H9 (cell line): ENCODE measurements around the gene SLC25A27. TPM values are rescaled to one million over a fixed set of nuclear protein-coding genes. Genes with fewer than 3 reads are reported as not detected.

ENCODE experiments used
- DNase-seq: peaks from one replicate; pipeline ENCODE4 v3.0.0-alpha.2; 2017
- H2AFZ ChIP-seq: one replicate; pipeline ENCODE4 v1.6.1; 2013; ENCODE audit warnings: mild to moderate bottlenecking, low read length, control low read depth, moderate library complexity
- H2AK5ac ChIP-seq: 2 replicates; pipeline ENCODE4 v1.6.1; 2013; ENCODE audit warnings: low read length, control low read depth, mixed read lengths; ENCODE audit not compliant: insufficient read length
- H2BK120ac ChIP-seq: one replicate; pipeline ENCODE4 v1.6.1; 2013; ENCODE audit warnings: low read depth, mild to moderate bottlenecking, low read length, control low read depth, inconsistent platforms; ENCODE audit not compliant: poor library complexity, severe bottlenecking
- H2BK12ac ChIP-seq: 2 replicates; pipeline ENCODE4 v1.6.1; 2013; ENCODE audit warnings: low read length, control low read depth, mixed read lengths, low read depth; ENCODE audit not compliant: insufficient read length
- H2BK15ac ChIP-seq: 2 replicates; pipeline ENCODE4 v1.6.1; 2013; ENCODE audit warnings: low read depth, low read length, control low read depth
- H2BK20ac ChIP-seq: one replicate; pipeline ENCODE4 v1.6.1; 2013; ENCODE audit warnings: low read depth, mild to moderate bottlenecking, low read length, control low read depth, inconsistent platforms; ENCODE audit not compliant: poor library complexity, severe bottlenecking
- H2BK5ac ChIP-seq: 2 replicates; pipeline ENCODE4 v1.6.1; 2013; ENCODE audit warnings: low read length, control low read depth, mixed read lengths; ENCODE audit not compliant: insufficient read length
- H3K14ac ChIP-seq: 2 replicates; pipeline ENCODE4 v1.6.1; 2013; ENCODE audit warnings: low read length, control low read depth; ENCODE audit not compliant: insufficient read depth
- H3K18ac ChIP-seq: 2 replicates; pipeline ENCODE4 v1.6.1; 2013; ENCODE audit warnings: low read depth, mild to moderate bottlenecking, mixed read lengths, low read length, control low read depth; ENCODE audit not compliant: insufficient read length
- H3K23ac ChIP-seq: 2 replicates; pipeline ENCODE4 v1.6.1; 2013; ENCODE audit warnings: low read length, control low read depth, mixed read lengths, low read depth; ENCODE audit not compliant: insufficient read length
- H3K23me2 ChIP-seq: 2 replicates; pipeline ENCODE4 v1.6.1; 2013; ENCODE audit warnings: low read depth, mild to moderate bottlenecking, mixed read lengths, low read length, control low read depth; ENCODE audit not compliant: insufficient read length, poor library complexity, severe bottlenecking
- H3K27ac ChIP-seq: 2 replicates; pipeline ENCODE4 v1.5.1; 2013; ENCODE audit warnings: low read length, control low read depth, mixed read lengths, low read depth; ENCODE audit not compliant: insufficient read length
- H3K27me3 ChIP-seq: 2 replicates; pipeline ENCODE4 v1.6.1; 2013; ENCODE audit warnings: low read length, control low read depth, inconsistent platforms; ENCODE audit not compliant: insufficient read depth
- H3K4ac ChIP-seq: 2 replicates; pipeline ENCODE4 v1.6.1; 2013; ENCODE audit warnings: low read depth, mild to moderate bottlenecking, control low read depth, inconsistent platforms, low read length, moderate library complexity
- H3K4me1 ChIP-seq: 2 replicates; pipeline ENCODE4 v1.6.1; 2013; ENCODE audit warnings: low read length, control low read depth, inconsistent platforms; ENCODE audit not compliant: insufficient read depth
- H3K4me2 ChIP-seq: 2 replicates; pipeline ENCODE4 v1.6.1; 2013; ENCODE audit warnings: low read length, control low read depth, mixed read lengths; ENCODE audit not compliant: insufficient read length, insufficient read depth
- H3K56ac ChIP-seq: 2 replicates; pipeline ENCODE4 v1.6.1; 2013; ENCODE audit warnings: low read depth, mild to moderate bottlenecking, mixed read lengths, low read length, control low read depth; ENCODE audit not compliant: insufficient read length
- H3K79me1 ChIP-seq: 2 replicates; pipeline ENCODE4 v1.6.1; 2013; ENCODE audit warnings: low read depth, mild to moderate bottlenecking, moderate library complexity, low read length, control low read depth, inconsistent platforms; ENCODE audit not compliant: insufficient read depth, poor library complexity, severe bottlenecking
- H3K79me2 ChIP-seq: 2 replicates; pipeline ENCODE4 v1.6.1; 2013; ENCODE audit warnings: low read length, control low read depth, inconsistent platforms; ENCODE audit not compliant: insufficient read depth
- H3K9ac ChIP-seq: 2 replicates; pipeline ENCODE4 v1.6.1; 2013; ENCODE audit warnings: low read length, control low read depth, mixed read lengths; ENCODE audit not compliant: insufficient read length; ENCODE audit errors: extremely low read depth
- H3K9me3 ChIP-seq: one replicate; pipeline ENCODE4 v1.6.1; 2013; ENCODE audit warnings: low read depth, low read length, inconsistent platforms; ENCODE audit not compliant: control insufficient read depth
- H3T11ph ChIP-seq: one replicate; pipeline ENCODE4 v1.6.1; 2013; ENCODE audit warnings: mild to moderate bottlenecking, low read length, control low read depth, inconsistent platforms
- H4K20me1 ChIP-seq: one replicate; pipeline ENCODE4 v1.6.1; 2013; ENCODE audit not compliant: control insufficient read depth, insufficient read length, insufficient read depth
- H4K5ac ChIP-seq: 2 replicates; pipeline ENCODE4 v1.6.1; 2013; ENCODE audit warnings: low read depth, mild to moderate bottlenecking, mixed read lengths, low read length, control low read depth; ENCODE audit not compliant: insufficient read length
- H4K8ac ChIP-seq: replicated peaks from 2 replicates; pipeline ENCODE4 v1.6.1; 2013; ENCODE audit warnings: low read length, control low read depth, mixed read lengths, low read depth; ENCODE audit not compliant: insufficient read length
- H4K91ac ChIP-seq: 2 replicates; pipeline ENCODE4 v1.6.1; 2013; ENCODE audit warnings: low read depth, mild to moderate bottlenecking, moderate library complexity, mixed read lengths, low read length, control low read depth; ENCODE audit not compliant: insufficient read length
- H3K27ac Mint-ChIP-seq, 3 experiments: 2 replicates in 2 of 3; 3 replicates in 1 of 3; pipeline ENCODE4 v1.8.0; 2020 to 2021; ENCODE audit warnings: mixed read lengths in 3 of 3, mild to moderate bottlenecking in 1 of 3, moderate library complexity in 1 of 3
- H3K27me3 Mint-ChIP-seq: 2 replicates; pipeline ENCODE4 v1.8.0; 2021; ENCODE audit warnings: low read depth, mild to moderate bottlenecking, moderate library complexity, mixed read lengths
- H3K36me3 Mint-ChIP-seq, 3 experiments: 2 replicates in 2 of 3; 3 replicates in 1 of 3; pipeline ENCODE4 v1.8.0; 2020 to 2021; ENCODE audit warnings: low read depth in 3 of 3, mixed read lengths in 3 of 3; ENCODE audit not compliant: insufficient read depth in 1 of 3
- H3K4me1 Mint-ChIP-seq, 2 experiments: 2 replicates each; pipeline ENCODE4 v1.8.0; 2020; ENCODE audit warnings: mixed read lengths in 2 of 2
- H3K4me3 Mint-ChIP-seq, 2 experiments: 2 replicates in 1 of 2; 3 replicates in 1 of 2; pipeline ENCODE4 v1.8.0; 2020 to 2021; ENCODE audit warnings: mild to moderate bottlenecking in 2 of 2, mixed read lengths in 2 of 2, moderate library complexity in 1 of 2
- H3K9me3 Mint-ChIP-seq, 2 experiments: 2 replicates in 1 of 2; 3 replicates in 1 of 2; pipeline ENCODE4 v1.8.0; 2020; ENCODE audit warnings: mild to moderate bottlenecking in 2 of 2, mixed read lengths in 2 of 2, moderate library complexity in 1 of 2
- total RNA-seq: library from RNA; stranded (reverse); gene quantifications from 2 replicates; pipeline ENCODE4 v1.2.1, GENCODE V29; 2021
- TF ChIP-seq, protein P1 (sequence below): fragments of 200-600 bp; sonication (generic); conservative IDR thresholded peaks from 3 replicates; pipeline ENCODE4 v1.8.0; 2021; ENCODE audit warnings: antibody characterized with exemption, mild to moderate bottlenecking

Gene SLC25A27
- total RNA-seq, 1 experiment from 2014 or later = 5.1 TPM

DNA sequence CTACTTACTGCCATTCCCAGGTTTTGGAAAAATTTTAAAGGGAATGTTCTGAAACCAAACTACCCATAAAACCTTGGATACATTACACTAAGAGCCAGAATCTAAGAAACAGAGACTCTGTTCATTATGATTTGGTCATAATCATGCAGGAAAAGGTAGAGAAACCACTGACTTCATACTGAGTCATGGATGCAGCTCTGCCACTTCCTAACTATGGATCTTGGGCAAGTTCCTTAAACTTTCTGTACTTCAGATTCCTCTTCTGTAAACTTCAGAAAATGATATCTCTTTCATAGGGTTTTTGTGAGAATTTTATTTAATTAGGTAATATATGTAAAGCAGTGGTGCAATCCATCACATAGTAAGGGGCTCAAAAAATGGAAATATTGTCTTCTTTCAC, 62.4 kb downstream of the SLC25A27 start:
- Histone ChIP-seq H4K5ac (no peak overlapping the region), H3K23me2 (no peaks in the 10 kb centered on the region), H3K4me1 (no peaks in the 10 kb centered on the region), H2BK20ac (no peak overlapping the region), H2AFZ (no peak overlapping the region), H3K18ac (no peak overlapping the region), H3K79me2 (no peaks in the 10 kb centered on the region), H3K4me2 (no peak overlapping the region), H3K79me1 (no peaks in the 10 kb centered on the region), H3K14ac (no peak overlapping the region), H2BK5ac (no peak overlapping the region), H4K20me1 (no peaks in the 10 kb centered on the region), H4K8ac (no peak overlapping the region), H2AK5ac (no peak overlapping the region), H3K9ac (no peak overlapping the region), H2BK120ac (no peak overlapping the region), H3K27me3 (no peaks in the 10 kb centered on the region), H4K91ac (no peak overlapping the region), H3K4ac (no peak overlapping the region), H3T11ph (no peak overlapping the region), H3K23ac (no peak overlapping the region), H3K27ac (no peak overlapping the region), H3K56ac (no peak overlapping the region), H2BK12ac (no peak overlapping the region), H3K9me3 (no peaks in the 10 kb centered on the region), H2BK15ac (no peak overlapping the region)
- Mint-ChIP-seq H3K27ac (no peak overlapping the region), H3K4me3 (no peak overlapping the region), H3K36me3 (no peaks in the 10 kb centered on the region), H3K9me3 (no peaks in the 10 kb centered on the region), H3K27me3 (peaks cover 2% of the 10 kb centered on the region; the same call in 1 of the 2 replicates), H3K4me1 (no peaks in the 10 kb centered on the region)
- no peak for DNase-seq
- TF ChIP-seq, protein P1, sequence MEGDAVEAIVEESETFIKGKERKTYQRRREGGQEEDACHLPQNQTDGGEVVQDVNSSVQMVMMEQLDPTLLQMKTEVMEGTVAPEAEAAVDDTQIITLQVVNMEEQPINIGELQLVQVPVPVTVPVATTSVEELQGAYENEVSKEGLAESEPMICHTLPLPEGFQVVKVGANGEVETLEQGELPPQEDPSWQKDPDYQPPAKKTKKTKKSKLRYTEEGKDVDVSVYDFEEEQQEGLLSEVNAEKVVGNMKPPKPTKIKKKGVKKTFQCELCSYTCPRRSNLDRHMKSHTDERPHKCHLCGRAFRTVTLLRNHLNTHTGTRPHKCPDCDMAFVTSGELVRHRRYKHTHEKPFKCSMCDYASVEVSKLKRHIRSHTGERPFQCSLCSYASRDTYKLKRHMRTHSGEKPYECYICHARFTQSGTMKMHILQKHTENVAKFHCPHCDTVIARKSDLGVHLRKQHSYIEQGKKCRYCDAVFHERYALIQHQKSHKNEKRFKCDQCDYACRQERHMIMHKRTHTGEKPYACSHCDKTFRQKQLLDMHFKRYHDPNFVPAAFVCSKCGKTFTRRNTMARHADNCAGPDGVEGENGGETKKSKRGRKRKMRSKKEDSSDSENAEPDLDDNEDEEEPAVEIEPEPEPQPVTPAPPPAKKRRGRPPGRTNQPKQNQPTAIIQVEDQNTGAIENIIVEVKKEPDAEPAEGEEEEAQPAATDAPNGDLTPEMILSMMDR = no peak
